Caco-2 (cell line): ENCODE data around the gene DIMT1. TPM values are rescaled to one million over a fixed set of nuclear protein-coding genes. Genes with fewer than 3 reads are reported as not detected.

ENCODE experiments used
- BruUV-seq: library from RNA; stranded (reverse); fragments of 400-500 nt; replicated peaks from 2 replicates; lab custom pipeline; 2021; lab: Mats Ljungman, UMichigan
- CTCF ChIA-PET: fragments of 300-600 bp; sonication (Branson Sonifier 250); formaldehyde crosslinking; loops from one replicate; lab custom pipeline; 2022; ENCODE audit warnings: antibody characterized with exemption; lab: Charles Lee
- POLR2A ChIA-PET: fragments of 300-600 bp; sonication (Branson Sonifier 250); formaldehyde crosslinking; loops from one replicate; lab custom pipeline; 2022; ENCODE audit warnings: antibody characterized with exemption; lab: Charles Lee
- DNase-seq, 2 experiments: peaks; one replicate each; pipeline versions ENCODE4 v3.0.0 to v3.0.0-alpha.2; 2020 to 2022
- H3K27me3 ChIP-seq: replicated peaks from 2 replicates; pipeline ENCODE4 v1.6.0; 2011; ENCODE audit warnings: low read length; ENCODE audit not compliant: control insufficient read depth, insufficient read depth
- H3K36me3 ChIP-seq: 2 replicates; pipeline ENCODE4 v1.5.1; 2011; ENCODE audit warnings: low read length; ENCODE audit not compliant: control insufficient read depth, insufficient read depth
- H3K4me1 ChIP-seq: fragments of 250-450 bp; sonication (Bioruptor Pico); 2 replicates; pipeline ENCODE4 v1.5.1; 2020; ENCODE audit warnings: mild to moderate bottlenecking
- H3K4me3 ChIP-seq: 2 replicates; pipeline ENCODE4 v1.5.1; 2011; ENCODE audit warnings: low read depth, mild to moderate bottlenecking, control low read depth, low read length
- H3K9me3 ChIP-seq: fragments of 250-450 bp; sonication (Bioruptor Pico); 2 replicates; pipeline ENCODE4 v1.5.1; 2020; ENCODE audit warnings: mild to moderate bottlenecking, moderate library complexity
- H3K27ac Mint-ChIP-seq: one replicate; pipeline ENCODE4 v1.8.0; 2022; ENCODE audit warnings: mixed read lengths; ENCODE audit not compliant: unreplicated experiment
- H3K27me3 Mint-ChIP-seq: one replicate; pipeline ENCODE4 v1.8.0; 2022; ENCODE audit warnings: mixed read lengths; ENCODE audit not compliant: insufficient read depth, unreplicated experiment
- H3K36me3 Mint-ChIP-seq: one replicate; pipeline ENCODE4 v1.8.0; 2022; ENCODE audit warnings: mild to moderate bottlenecking, mixed read lengths; ENCODE audit not compliant: insufficient read depth, unreplicated experiment
- H3K4me1 Mint-ChIP-seq: one replicate; pipeline ENCODE4 v1.8.0; 2022; ENCODE audit warnings: low read depth, mixed read lengths; ENCODE audit not compliant: unreplicated experiment
- H3K4me3 Mint-ChIP-seq: one replicate; pipeline ENCODE4 v1.8.0; 2022; ENCODE audit warnings: mild to moderate bottlenecking, moderate library complexity, mixed read lengths; ENCODE audit not compliant: unreplicated experiment
- H3K9me3 Mint-ChIP-seq: one replicate; pipeline ENCODE4 v1.8.0; 2022; ENCODE audit warnings: mixed read lengths; ENCODE audit not compliant: unreplicated experiment
- intact Hi-C: fragments of 100-400 bp; cut with micrococcal nuclease; formaldehyde crosslinking; loops from one replicate; pipeline ENCODE4 v1.10.0; 2022; ENCODE audit not compliant: unreplicated experiment
- total RNA-seq: library from RNA; stranded (reverse); gene quantifications from 2 replicates; pipeline ENCODE4 v1.2.3, GENCODE V29; 2022
- TF ChIP-seq, protein P1 (sequence below), 2 experiments: fragments of 200-600 bp in 1 of 2; IDR thresholded peaks; 1 replicate in 1 of 2; 2 replicates in 1 of 2; pipeline versions ENCODE4 v1.5.1 to v1.8.0; 2011 to 2022; ENCODE audit warnings: antibody characterized with exemption in 1 of 2, control low read depth in 1 of 2, inconsistent platforms in 1 of 2, low read depth in 1 of 2, low read length in 1 of 2, mild to moderate bottlenecking in 1 of 2, moderate library complexity in 1 of 2; ENCODE audit not compliant: insufficient read depth in 1 of 2, severe bottlenecking in 1 of 2, unreplicated experiment in 1 of 2

The DIMT1 gene
- total RNA-seq, 1 experiment from 2014 or later = 33.4 TPM

DNA sequence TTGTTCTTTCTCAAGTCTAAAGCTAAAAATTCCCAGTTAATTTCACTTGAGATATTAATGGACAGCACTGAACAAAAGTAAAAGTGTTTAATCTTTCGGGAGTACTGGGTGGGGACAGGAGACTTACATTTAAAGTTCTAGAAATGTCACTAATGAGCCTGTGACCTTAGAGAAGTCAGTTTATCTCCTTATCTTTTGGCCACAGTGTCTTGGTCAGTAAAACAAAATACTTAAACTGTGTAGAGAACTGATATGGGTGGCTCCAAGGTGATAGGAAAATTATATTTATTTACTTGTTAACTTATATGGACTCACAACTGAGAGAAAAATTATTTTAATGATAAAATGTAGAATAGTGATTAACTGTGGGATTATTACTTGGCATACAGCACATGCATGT is 17.7 kb upstream of the DIMT1 start:
- no peaks in the 10 kb centered on the region for H3K36me3 ChIP-seq
- TF ChIP-seq, protein P1, sequence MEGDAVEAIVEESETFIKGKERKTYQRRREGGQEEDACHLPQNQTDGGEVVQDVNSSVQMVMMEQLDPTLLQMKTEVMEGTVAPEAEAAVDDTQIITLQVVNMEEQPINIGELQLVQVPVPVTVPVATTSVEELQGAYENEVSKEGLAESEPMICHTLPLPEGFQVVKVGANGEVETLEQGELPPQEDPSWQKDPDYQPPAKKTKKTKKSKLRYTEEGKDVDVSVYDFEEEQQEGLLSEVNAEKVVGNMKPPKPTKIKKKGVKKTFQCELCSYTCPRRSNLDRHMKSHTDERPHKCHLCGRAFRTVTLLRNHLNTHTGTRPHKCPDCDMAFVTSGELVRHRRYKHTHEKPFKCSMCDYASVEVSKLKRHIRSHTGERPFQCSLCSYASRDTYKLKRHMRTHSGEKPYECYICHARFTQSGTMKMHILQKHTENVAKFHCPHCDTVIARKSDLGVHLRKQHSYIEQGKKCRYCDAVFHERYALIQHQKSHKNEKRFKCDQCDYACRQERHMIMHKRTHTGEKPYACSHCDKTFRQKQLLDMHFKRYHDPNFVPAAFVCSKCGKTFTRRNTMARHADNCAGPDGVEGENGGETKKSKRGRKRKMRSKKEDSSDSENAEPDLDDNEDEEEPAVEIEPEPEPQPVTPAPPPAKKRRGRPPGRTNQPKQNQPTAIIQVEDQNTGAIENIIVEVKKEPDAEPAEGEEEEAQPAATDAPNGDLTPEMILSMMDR (IDR thresholded peaks at IDR 0.05; ENCODE audit: insufficient read depth in 1 of 2, low read depth in 1 of 2, low read length in 1 of 2, severe bottlenecking in 1 of 2, unreplicated experiment in 1 of 2) = no peak
- BruUV-seq = no TSS peak

DNA sequence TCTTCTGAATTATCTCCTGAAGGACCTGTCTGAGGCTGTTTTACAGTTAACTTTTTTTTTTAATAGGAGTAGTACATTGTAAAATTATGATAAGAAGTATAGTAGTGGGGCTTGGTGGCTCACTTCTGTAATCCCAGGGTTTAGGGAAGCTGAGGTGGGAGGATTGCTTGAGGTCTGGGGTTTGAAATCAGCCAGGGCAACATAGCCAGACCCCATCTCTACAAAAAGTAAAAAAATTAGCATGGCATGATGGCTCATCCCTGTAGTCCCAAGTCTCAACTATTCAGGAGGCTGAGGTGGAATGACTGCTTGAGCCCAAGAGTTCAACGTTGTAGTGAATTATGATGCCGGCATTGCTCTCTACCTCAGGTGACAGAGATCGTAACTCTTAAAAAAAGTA is 15.9 kb upstream of the DIMT1 start:
- H3K27ac Mint-ChIP-seq = no peak overlapping the region
- CTCF ChIA-PET = interaction anchor here (0.6 kb wide), 1 partner anchor 212 kb away, joined by 3 read pairs; no protein-coding TSS in a partner anchor
- BruUV-seq = no TSS peak

More for the DNA sequence above, 17.7 kb upstream of the DIMT1 start:
- H3K27me3 Mint-ChIP-seq = no peaks in the 10 kb centered on the region
- CTCF ChIA-PET = no interaction called here
- Histone ChIP-seq H3K4me3 (no peak overlapping the region), H3K4me1 (peaks cover 10% of the 10 kb centered on the region; the same call in 1 of the 2 replicates), H3K9me3 (no peaks in the 10 kb centered on the region), H3K27me3 (no peaks in the 10 kb centered on the region)
- intact Hi-C loops = no loop called here
- peaks cover 7% of the 10 kb centered on the region for H3K4me1 Mint-ChIP-seq
- H3K9me3 Mint-ChIP-seq = no peaks in the 10 kb centered on the region
- H3K27ac Mint-ChIP-seq = no peak overlapping the region
- H3K4me3 Mint-ChIP-seq = no peak overlapping the region
- POLR2A ChIA-PET = no interaction called here
- H3K36me3 Mint-ChIP-seq = peaks cover 5% of the 10 kb centered on the region
- no peak for DNase-seq

DNA sequence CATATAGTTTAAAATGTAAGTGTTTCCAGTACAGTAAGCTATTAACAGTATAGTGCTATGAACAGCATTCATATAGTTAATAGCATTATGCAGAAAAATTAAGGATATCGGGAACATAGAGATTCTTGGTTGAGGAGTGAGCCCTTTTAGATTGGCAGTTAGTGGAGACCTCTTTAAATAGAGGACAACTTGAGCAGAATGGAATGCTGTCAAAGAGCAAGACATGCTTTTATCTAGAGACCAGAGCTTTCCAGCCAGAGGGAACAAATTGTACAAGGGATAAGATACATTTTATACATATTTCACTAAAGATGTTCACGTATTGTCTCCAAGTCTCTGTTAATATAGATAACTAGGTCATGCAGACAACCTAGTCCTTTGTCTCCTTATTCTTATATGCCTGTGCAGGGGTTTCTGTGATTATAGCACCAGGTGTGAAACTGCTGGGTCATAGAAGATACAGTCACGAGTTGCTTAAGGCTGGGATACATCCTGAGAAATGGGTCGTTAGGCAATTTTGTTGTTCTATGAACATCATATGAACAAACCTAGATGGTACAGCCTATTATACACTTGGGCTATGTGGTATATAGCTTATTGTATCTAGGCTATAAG is 14.9 kb upstream of the DIMT1 start:
- Histone ChIP-seq H3K9me3 (no peaks in the 10 kb centered on the region), H3K4me1 (peaks cover 10% of the 10 kb centered on the region; the same call in 1 of the 2 replicates), H3K36me3 (no peaks in the 10 kb centered on the region), H3K4me3 (no peak overlapping the region), H3K27me3 (no peaks in the 10 kb centered on the region)
- ChIA-PET CTCF (no interaction called here), POLR2A (interaction anchor here (0.6 to 1.2 kb wide), 2 partner anchors 15 to 39 kb away, joined by 3 to 8 read pairs; partner anchors contain the start of gene DIMT1)
- H3K36me3 Mint-ChIP-seq = peaks cover 4% of the 10 kb centered on the region
- H3K4me3 Mint-ChIP-seq = no peak overlapping the region
- DNase-seq = no peak
- BruUV-seq = no TSS peak
- H3K9me3 Mint-ChIP-seq = no peaks in the 10 kb centered on the region
- TF ChIP-seq, protein P1 (IDR thresholded peaks at IDR 0.05; ENCODE audit: insufficient read depth in 1 of 2, low read depth in 1 of 2, low read length in 1 of 2, severe bottlenecking in 1 of 2, unreplicated experiment in 1 of 2) = no peak
- no peaks in the 10 kb centered on the region for H3K27me3 Mint-ChIP-seq
- intact Hi-C loops = no loop called here
- H3K27ac Mint-ChIP-seq = no peak overlapping the region
- H3K4me1 Mint-ChIP-seq = peaks cover 7% of the 10 kb centered on the region

More for the DNA sequence above, 15.9 kb upstream of the DIMT1 start:
- Histone ChIP-seq H3K4me3 (no peak overlapping the region), H3K9me3 (no peaks in the 10 kb centered on the region), H3K4me1 (peaks cover 10% of the 10 kb centered on the region; the same call in 1 of the 2 replicates), H3K36me3 (no peaks in the 10 kb centered on the region), H3K27me3 (no peaks in the 10 kb centered on the region)
- Mint-ChIP-seq H3K4me3 (no peak overlapping the region), H3K36me3 (peaks cover 4% of the 10 kb centered on the region), H3K27me3 (no peaks in the 10 kb centered on the region), H3K4me1 (peaks cover 7% of the 10 kb centered on the region), H3K9me3 (no peaks in the 10 kb centered on the region)
- TF ChIP-seq, protein P1 (IDR thresholded peaks at IDR 0.05; ENCODE audit: insufficient read depth in 1 of 2, low read depth in 1 of 2, low read length in 1 of 2, severe bottlenecking in 1 of 2, unreplicated experiment in 1 of 2) = no peak
- intact Hi-C loops = no loop called here
- no peak for DNase-seq
- POLR2A ChIA-PET = interaction anchor here (1.2 kb wide), 1 partner anchor 16 kb away, joined by 3 read pairs; the partner anchor contains the start of gene DIMT1
